Keratinocyte (primary cell): Measurements from ENCODE around the gene GUF1.

Source experiments
- EZH2 ChIP-seq: IDR thresholded peaks from one replicate; pipeline ENCODE4 v1.6.1; 2012; ENCODE audit warnings: inconsistent platforms, mild to moderate bottlenecking, low read length, moderate library complexity
- TF ChIP-seq, protein P1 (sequence below), 3 experiments: IDR thresholded peaks in 1 of 3; conservative IDR thresholded peaks in 1 of 3; optimal IDR thresholded peaks in 1 of 3; 2 replicates in 2 of 3; 3 replicates in 1 of 3; pipeline versions ENCODE3 to v1.5.1; 2011; ENCODE audit warnings: low read length in 3 of 3, mild to moderate bottlenecking in 3 of 3, moderate library complexity in 2 of 3, control low read depth in 1 of 3, inconsistent platforms in 1 of 3; ENCODE audit not compliant: insufficient read depth in 2 of 3; ENCODE audit errors: extremely low read depth in 1 of 3

DNA sequence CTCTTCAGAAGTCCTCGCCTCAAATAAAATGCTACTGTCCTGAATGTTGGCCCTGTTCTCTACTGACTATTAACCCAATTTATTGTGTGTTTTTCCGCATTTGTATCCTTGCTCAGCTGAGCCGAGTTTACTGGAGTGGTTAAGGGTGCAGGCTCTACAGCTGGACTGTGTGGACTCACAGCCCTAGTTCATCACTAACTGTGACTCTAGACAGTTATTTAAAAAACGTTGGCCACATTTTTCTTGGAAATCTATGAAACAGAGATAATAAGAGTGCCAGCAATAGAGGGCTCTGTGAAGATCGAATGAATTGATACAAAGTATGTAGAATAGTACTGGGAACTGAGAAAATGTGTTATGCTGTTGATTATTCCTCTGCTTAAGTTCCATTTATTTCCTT is 2.9 kb upstream of the GUF1 start:
- TF ChIP-seq, protein P1, sequence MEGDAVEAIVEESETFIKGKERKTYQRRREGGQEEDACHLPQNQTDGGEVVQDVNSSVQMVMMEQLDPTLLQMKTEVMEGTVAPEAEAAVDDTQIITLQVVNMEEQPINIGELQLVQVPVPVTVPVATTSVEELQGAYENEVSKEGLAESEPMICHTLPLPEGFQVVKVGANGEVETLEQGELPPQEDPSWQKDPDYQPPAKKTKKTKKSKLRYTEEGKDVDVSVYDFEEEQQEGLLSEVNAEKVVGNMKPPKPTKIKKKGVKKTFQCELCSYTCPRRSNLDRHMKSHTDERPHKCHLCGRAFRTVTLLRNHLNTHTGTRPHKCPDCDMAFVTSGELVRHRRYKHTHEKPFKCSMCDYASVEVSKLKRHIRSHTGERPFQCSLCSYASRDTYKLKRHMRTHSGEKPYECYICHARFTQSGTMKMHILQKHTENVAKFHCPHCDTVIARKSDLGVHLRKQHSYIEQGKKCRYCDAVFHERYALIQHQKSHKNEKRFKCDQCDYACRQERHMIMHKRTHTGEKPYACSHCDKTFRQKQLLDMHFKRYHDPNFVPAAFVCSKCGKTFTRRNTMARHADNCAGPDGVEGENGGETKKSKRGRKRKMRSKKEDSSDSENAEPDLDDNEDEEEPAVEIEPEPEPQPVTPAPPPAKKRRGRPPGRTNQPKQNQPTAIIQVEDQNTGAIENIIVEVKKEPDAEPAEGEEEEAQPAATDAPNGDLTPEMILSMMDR (optimal IDR thresholded peaks at IDR 0.05 in 1 of 3, IDR thresholded peaks at IDR 0.05 in 1 of 3, conservative IDR thresholded peaks at IDR 0.05 in 1 of 3; ENCODE audit: extremely low read depth in 1 of 3, insufficient read depth in 2 of 3, low read length in 3 of 3): no peak
- no peak for TF ChIP-seq EZH2
